Stomach (tissue), 9 donors: ENCODE data around the gene ICAM3. TPM values are rescaled to one million over a fixed set of nuclear protein-coding genes. Genes with fewer than 3 reads are reported as not detected.

Source experiments
- DNase-seq, 2 donors: peaks; one replicate each; pipeline versions ENCODE4 v3.0.0 to v3.0.0-alpha.2; 2013 to 2019
- H3K27ac ChIP-seq, 5 donors: fragments of 200-600 bp in 4 of 5; sonication (generic) in 4 of 5; one replicate each; pipeline ENCODE4 v1.5.1; 2013 to 2019; ENCODE audit warnings: mild to moderate bottlenecking in 1 of 5, moderate library complexity in 1 of 5
- H3K27me3 ChIP-seq, 3 donors: fragments of 200-600 bp; sonication (generic); one replicate each; pipeline ENCODE4 v1.5.1; 2017 to 2019; ENCODE audit warnings: mixed run types in 1 of 3
- H3K36me3 ChIP-seq, 4 donors: fragments of 200-600 bp; sonication (generic); 1 replicate in 3 of 4; 2 replicates in 1 of 4; pipeline ENCODE4 v1.5.1; 2016 to 2019
- H3K4me1 ChIP-seq, 4 donors: fragments of 200-600 bp; sonication (generic); one replicate each; pipeline ENCODE4 v1.5.1; 2016 to 2019
- H3K4me3 ChIP-seq, 4 donors: fragments of 200-600 bp; sonication (generic) in 3 of 4; one replicate each; pipeline ENCODE4 v1.5.1; 2016 to 2019; ENCODE audit warnings: mild to moderate bottlenecking in 1 of 4
- H3K9me3 ChIP-seq, 4 donors: fragments of 200-600 bp; sonication (generic); one replicate each; pipeline ENCODE4 v1.5.1; 2016 to 2019
- CTCF ChIP-seq, 7 experiments: fragments of 450-650 bp in 4 of 7; fragments of 200-600 bp in 3 of 7; sonication (generic) in 3 of 7; IDR thresholded peaks; one replicate each; pipeline ENCODE4 v1.5.1; 2016 to 2019; ENCODE audit warnings: antibody characterized with exemption in 7 of 7, control low read depth in 2 of 7, mild to moderate bottlenecking in 1 of 7
- EP300 ChIP-seq: sonication (generic); formaldehyde crosslinking; IDR thresholded peaks from one replicate; pipeline ENCODE4 v1.6.1; 2017; ENCODE audit warnings: antibody characterized with exemption
- POLR2A ChIP-seq, 4 donors: fragments of 450-650 bp; IDR thresholded peaks; one replicate each; pipeline ENCODE4 v1.6.1; 2016; ENCODE audit warnings: antibody characterized with exemption in 4 of 4, control low read depth in 2 of 4, mild to moderate bottlenecking in 1 of 4, moderate library complexity in 1 of 4
- POLR2AphosphoS5 ChIP-seq, 3 donors: sonication (generic); formaldehyde crosslinking; IDR thresholded peaks; one replicate each; pipeline ENCODE4 v1.6.1; 2016; ENCODE audit warnings: antibody characterized with exemption in 3 of 3
- WGBS, 5 donors: extraction: QIAGEN DNeasy Blood & Tissue Kit in 3 of 5; methylation state at CpG; one replicate each; pipeline versions ENCODE4 v1.1.5 to v1.1.7; 2013 to 2018; 5-methylcytosine and 5-hydroxymethylcytosine counted together
- intact Hi-C: fragments of 100-400 bp; cut with DNase I; formaldehyde crosslinking; loops from one replicate; pipeline ENCODE4 v1.15.1; 2023; ENCODE audit warnings: low total_unique reads
- polyA plus RNA-seq, 3 donors: library from polyadenylated mRNA; stranded (reverse); fragments of 200-250 nt; gene quantifications; one replicate each; pipeline ENCODE4 v1.2.3, GENCODE V29; 2013
- total RNA-seq, 5 donors: library from RNA; depleted of rRNA; stranded (reverse); fragments of >200 nt; gene quantifications; one replicate each; pipeline versions ENCODE4 v1.1.0 to v1.2.3, GENCODE V29; 2014 to 2016
- donor health status: healthy with polysubstance abuse.
- donor health status: Bipolar disorder and iron deficiency.
- donor health status: healthy.

The ICAM3 gene
- total and polyA plus RNA-seq, 8 donors = 3.5 to 17.1 (median 8.5) TPM; not detected in 1

GRCh38 chr19:10318807-10319682 is 20.4 kb downstream of the ICAM3 start:
- intact Hi-C loops = no loop called here
- Histone ChIP-seq H3K36me3 (peaks cover 56 to 78% (median 76%) of the 10 kb centered on the region in 4 donors), H3K4me3 (no peak overlapping the region), H3K4me1 (peaks cover 13 to 21% (median 15%) of the 10 kb centered on the region in 4 donors), H3K27me3 (no peaks in the 10 kb centered on the region), H3K27ac (no peak overlapping the region), H3K9me3 (no peaks in the 10 kb centered on the region)
- no peak for DNase-seq
- TF ChIP-seq POLR2A (IDR thresholded peaks at IDR 0.05) = no peak
- TF ChIP-seq CTCF (IDR thresholded peaks at IDR 0.05) = no peak
- no peak for TF ChIP-seq EP300
- TF ChIP-seq POLR2AphosphoS5 (IDR thresholded peaks at IDR 0.05) = no peak
- 83 to 94% (median 92%) methylated on average over 8 to 13 of the region's 13 CpGs for WGBS, 5 donors

GRCh38 chr19:10317857-10318462 is 21.5 kb downstream of the ICAM3 start:
- peaks cover 47 to 69% (median 65%) of the 10 kb centered on the region in 4 donors for H3K36me3 ChIP-seq
- H3K4me1 ChIP-seq = peaks cover 13 to 22% (median 15%) of the 10 kb centered on the region in 4 donors
- H3K27ac ChIP-seq = no peak overlapping the region
- H3K4me3 ChIP-seq = no peak overlapping the region
- H3K9me3 ChIP-seq = no peaks in the 10 kb centered on the region
- TF ChIP-seq EP300 = no peak
- no peak for TF ChIP-seq POLR2AphosphoS5 (IDR thresholded peaks at IDR 0.05)
- no peak for TF ChIP-seq CTCF (IDR thresholded peaks at IDR 0.05)
- no peak for TF ChIP-seq POLR2A (IDR thresholded peaks at IDR 0.05)
- H3K27me3 ChIP-seq = no peaks in the 10 kb centered on the region
- intact Hi-C loops = no loop called here
- 86 to 95% (median 94%) methylated on average over 14 to 15 of the region's 15 CpGs for WGBS, 5 donors
- no peak for DNase-seq

- TF ChIP-seq EP300 (no peak), POLR2AphosphoS5 (IDR thresholded peaks at IDR 0.05) (no peak), POLR2A (IDR thresholded peaks at IDR 0.05) (no peak), CTCF (IDR thresholded peaks at IDR 0.05) (no peak)
Measured at GRCh38 chr19:10317045-10317856, 22.2 kb downstream of the ICAM3 start.

More at GRCh38 chr19:10317045-10317856, 22.2 kb downstream of the ICAM3 start:
- no peaks in the 10 kb centered on the region for H3K27me3 ChIP-seq
- 81 to 88% (median 83%) methylated on average over 25 to 29 of the region's 29 CpGs for WGBS, 5 donors
- no peaks in the 10 kb centered on the region for H3K9me3 ChIP-seq
- intact Hi-C loops = no loop called here
- H3K27ac ChIP-seq = no peak overlapping the region
- H3K36me3 ChIP-seq = peaks cover 41 to 66% (median 61%) of the 10 kb centered on the region in 4 donors
- H3K4me3 ChIP-seq = no peak overlapping the region
- no peak for DNase-seq
- peaks cover 13 to 22% (median 15%) of the 10 kb centered on the region in 4 donors for H3K4me1 ChIP-seq
